Osteocyte (in vitro differentiated cells): Measurements from ENCODE around the gene LMBR1. TPM values are rescaled to one million over a fixed set of nuclear protein-coding genes. Genes with fewer than 3 reads are reported as not detected.

Experiments used
- DNase-seq: peaks from one replicate; pipeline ENCODE4 v3.0.0; 2021; ENCODE audit warnings: mixed read lengths; ENCODE audit not compliant: unreplicated experiment; ENCODE audit errors: extremely low spot score
- H3K27ac Mint-ChIP-seq: one replicate; pipeline ENCODE4 v1.8.0; 2021; ENCODE audit warnings: mild to moderate bottlenecking, mixed read lengths; ENCODE audit not compliant: unreplicated experiment
- H3K27me3 Mint-ChIP-seq: one replicate; pipeline ENCODE4 v1.8.0; 2021; ENCODE audit warnings: mixed read lengths; ENCODE audit not compliant: unreplicated experiment
- H3K36me3 Mint-ChIP-seq: one replicate; pipeline ENCODE4 v1.8.0; 2021; ENCODE audit warnings: mixed read lengths; ENCODE audit not compliant: unreplicated experiment
- H3K4me1 Mint-ChIP-seq: one replicate; pipeline ENCODE4 v1.8.0; 2021; ENCODE audit warnings: mixed read lengths; ENCODE audit not compliant: unreplicated experiment
- H3K4me3 Mint-ChIP-seq: one replicate; pipeline ENCODE4 v1.8.0; 2021; ENCODE audit warnings: mild to moderate bottlenecking, moderate library complexity, mixed read lengths; ENCODE audit not compliant: unreplicated experiment
- H3K9me3 Mint-ChIP-seq: one replicate; pipeline ENCODE4 v1.8.0; 2021; ENCODE audit warnings: mixed read lengths; ENCODE audit not compliant: unreplicated experiment
- total RNA-seq: library from RNA; stranded (reverse); gene quantifications from 2 replicates; pipeline ENCODE4 v1.2.1, GENCODE V29; 2021
- TF ChIP-seq, protein P1 (sequence below): fragments of 200-600 bp; sonication (generic); IDR thresholded peaks from 2 replicates; pipeline ENCODE4 v1.5.0; 2021; ENCODE audit warnings: antibody characterized with exemption, mild to moderate bottlenecking, moderate library complexity

LMBR1 gene
- total RNA-seq, 1 donor from 2014 or later, result 55.8 TPM

DNA sequence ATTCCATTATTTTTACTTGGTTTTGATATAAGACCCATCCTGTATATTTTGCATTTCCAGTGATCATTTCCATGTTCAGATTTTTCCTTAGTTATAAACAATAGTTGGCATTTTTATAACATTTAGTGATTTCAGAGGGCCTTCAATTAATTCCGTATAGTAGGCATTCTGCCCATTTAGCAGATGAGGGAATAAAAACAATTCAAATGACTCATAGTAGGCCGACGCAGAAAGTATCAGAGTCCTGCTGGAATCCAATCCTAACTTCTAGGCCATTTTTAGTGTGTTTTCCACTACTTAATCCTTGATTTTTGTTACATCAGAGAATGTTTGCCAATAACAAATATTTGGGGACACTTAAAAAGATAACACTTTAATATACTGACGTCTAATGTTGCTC is 237.0 kb downstream of the LMBR1 start:
- H3K27ac Mint-ChIP-seq, result no peak overlapping the region
- no peaks in the 10 kb centered on the region for H3K27me3 Mint-ChIP-seq
- H3K4me3 Mint-ChIP-seq, result no peak overlapping the region

DNA sequence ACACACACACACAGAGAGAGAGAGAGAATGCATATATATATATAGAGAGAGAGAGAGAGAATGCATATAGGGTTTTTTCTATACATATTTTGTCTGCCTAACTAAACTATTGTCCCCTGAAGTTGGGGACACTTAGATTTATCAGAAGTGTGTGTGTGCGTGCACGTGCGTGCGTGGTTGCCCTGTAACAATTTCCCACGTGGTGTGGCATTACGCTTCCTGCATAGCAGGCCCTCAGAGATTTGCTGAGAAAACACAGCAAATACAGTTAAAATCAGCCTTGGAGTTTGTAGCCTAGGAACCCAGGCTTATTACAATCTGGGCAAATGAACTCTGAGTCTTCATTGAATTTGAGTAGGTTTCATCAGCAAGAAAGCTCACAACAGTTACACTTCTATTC is 237.7 kb downstream of the LMBR1 start:
- TF ChIP-seq, protein P1, sequence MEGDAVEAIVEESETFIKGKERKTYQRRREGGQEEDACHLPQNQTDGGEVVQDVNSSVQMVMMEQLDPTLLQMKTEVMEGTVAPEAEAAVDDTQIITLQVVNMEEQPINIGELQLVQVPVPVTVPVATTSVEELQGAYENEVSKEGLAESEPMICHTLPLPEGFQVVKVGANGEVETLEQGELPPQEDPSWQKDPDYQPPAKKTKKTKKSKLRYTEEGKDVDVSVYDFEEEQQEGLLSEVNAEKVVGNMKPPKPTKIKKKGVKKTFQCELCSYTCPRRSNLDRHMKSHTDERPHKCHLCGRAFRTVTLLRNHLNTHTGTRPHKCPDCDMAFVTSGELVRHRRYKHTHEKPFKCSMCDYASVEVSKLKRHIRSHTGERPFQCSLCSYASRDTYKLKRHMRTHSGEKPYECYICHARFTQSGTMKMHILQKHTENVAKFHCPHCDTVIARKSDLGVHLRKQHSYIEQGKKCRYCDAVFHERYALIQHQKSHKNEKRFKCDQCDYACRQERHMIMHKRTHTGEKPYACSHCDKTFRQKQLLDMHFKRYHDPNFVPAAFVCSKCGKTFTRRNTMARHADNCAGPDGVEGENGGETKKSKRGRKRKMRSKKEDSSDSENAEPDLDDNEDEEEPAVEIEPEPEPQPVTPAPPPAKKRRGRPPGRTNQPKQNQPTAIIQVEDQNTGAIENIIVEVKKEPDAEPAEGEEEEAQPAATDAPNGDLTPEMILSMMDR, result no peak
- DNase-seq, result no peak
- no peaks in the 10 kb centered on the region for H3K36me3 Mint-ChIP-seq
- H3K27ac Mint-ChIP-seq, result no peak overlapping the region
- no peaks in the 10 kb centered on the region for H3K9me3 Mint-ChIP-seq
- H3K27me3 Mint-ChIP-seq, result no peaks in the 10 kb centered on the region
- no peak overlapping the region for H3K4me3 Mint-ChIP-seq
- peaks cover 3% of the 10 kb centered on the region for H3K4me1 Mint-ChIP-seq

More for the DNA sequence above, 237.0 kb downstream of the LMBR1 start:
- H3K4me1 Mint-ChIP-seq, result peaks cover 3% of the 10 kb centered on the region
- no peak for DNase-seq
- TF ChIP-seq, protein P1, result no peak
- H3K9me3 Mint-ChIP-seq, result no peaks in the 10 kb centered on the region
- H3K36me3 Mint-ChIP-seq, result no peaks in the 10 kb centered on the region

DNA sequence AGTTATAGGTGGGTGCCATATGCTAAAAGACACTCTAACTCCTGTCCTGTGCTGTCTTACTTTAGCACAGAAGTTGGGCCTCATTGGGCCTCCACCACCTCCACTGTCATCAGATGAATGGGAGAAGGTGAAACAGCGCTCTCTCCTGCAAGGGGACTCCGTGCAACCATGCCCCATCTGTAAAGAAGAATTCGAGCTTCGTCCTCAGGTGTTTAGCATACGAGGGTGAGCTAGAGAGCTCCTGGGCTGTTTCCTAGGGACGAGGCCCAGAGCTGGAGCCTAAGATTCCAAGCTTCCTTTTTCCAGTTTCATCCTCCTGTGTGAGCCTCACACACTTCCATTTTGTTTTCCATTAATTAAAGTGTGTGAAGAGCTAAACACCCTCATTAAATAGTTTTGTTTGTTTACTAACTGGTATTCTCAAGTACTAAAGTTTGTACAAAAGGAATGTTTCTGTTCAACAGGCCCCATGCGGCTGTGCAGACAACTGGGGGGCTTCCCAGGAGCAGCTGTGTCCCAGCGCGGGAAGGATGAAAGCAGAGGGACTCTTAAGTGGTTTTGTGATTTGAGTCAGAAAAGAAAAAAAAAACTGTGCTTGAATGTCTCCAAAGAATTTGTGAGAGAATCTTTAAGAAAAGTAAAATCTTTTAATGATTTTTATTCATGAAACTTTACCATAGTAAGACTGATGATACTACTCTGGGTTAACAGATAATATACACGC is 238.3 kb downstream of the LMBR1 start:
- H3K27me3 Mint-ChIP-seq, result no peaks in the 10 kb centered on the region
- TF ChIP-seq, protein P1, result no peak
- no peak for DNase-seq
- H3K36me3 Mint-ChIP-seq, result no peaks in the 10 kb centered on the region
- no peaks in the 10 kb centered on the region for H3K9me3 Mint-ChIP-seq
- no peak overlapping the region for H3K27ac Mint-ChIP-seq
- H3K4me1 Mint-ChIP-seq, result peaks cover 3% of the 10 kb centered on the region
- no peak overlapping the region for H3K4me3 Mint-ChIP-seq

DNA sequence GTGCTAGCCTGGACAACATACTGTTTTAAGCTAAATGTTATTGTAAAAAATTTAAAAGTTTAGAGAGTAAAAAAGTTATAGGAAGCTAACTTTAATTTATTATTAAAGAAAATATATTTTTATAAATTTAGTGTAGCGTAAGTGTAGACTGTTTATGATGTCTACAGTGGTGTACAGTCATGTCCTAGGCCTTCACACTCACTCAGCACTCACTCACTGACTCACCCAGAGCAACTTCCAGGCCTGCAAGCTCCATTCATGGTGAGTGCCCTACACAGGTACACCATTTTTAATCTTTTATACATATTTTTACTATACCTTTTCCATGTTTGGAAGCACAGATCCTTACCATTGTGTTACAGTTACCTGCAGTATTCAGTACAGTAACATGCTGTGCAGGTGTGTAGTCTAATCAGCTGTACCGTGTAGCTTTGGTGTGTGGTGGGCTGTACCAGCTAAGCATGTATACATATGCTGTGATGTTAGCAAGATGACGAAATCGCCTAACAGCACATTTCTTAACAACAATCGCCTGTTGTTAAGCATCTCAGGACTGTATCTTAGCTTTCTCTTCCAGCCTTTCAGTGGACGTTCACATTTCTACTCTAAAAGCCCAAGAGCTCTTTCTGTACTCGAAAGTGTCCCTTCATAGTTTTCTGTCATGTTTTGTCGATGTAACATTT is 240.0 kb downstream of the LMBR1 start:
- no peak overlapping the region for H3K27ac Mint-ChIP-seq
- no peak for DNase-seq
- H3K4me1 Mint-ChIP-seq, result peaks cover 3% of the 10 kb centered on the region
- H3K36me3 Mint-ChIP-seq, result no peaks in the 10 kb centered on the region
- TF ChIP-seq, protein P1, result no peak
- no peak overlapping the region for H3K4me3 Mint-ChIP-seq
- H3K9me3 Mint-ChIP-seq, result no peaks in the 10 kb centered on the region
- H3K27me3 Mint-ChIP-seq, result peaks cover 11% of the 10 kb centered on the region

DNA sequence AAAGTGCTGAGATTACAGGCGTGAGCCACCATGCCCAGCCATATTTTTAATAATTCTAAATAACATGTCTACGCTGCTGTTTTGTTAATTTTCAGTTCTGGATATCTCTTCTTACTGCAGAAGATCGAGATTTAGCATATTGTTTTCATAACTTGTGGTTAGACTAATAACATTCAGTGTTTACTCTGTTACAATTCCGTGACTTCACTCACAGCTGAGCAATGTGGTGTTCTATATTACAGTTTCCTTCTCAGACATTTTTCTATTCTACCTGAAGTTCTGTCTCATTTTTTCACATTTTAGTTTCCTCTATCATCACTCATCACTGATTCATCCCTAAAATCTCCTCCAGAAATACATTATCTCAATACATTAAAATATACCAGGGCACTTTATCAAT is 241.5 kb downstream of the LMBR1 start:
- no peak for DNase-seq
- H3K9me3 Mint-ChIP-seq, result no peaks in the 10 kb centered on the region
- TF ChIP-seq, protein P1, result no peak
- H3K4me3 Mint-ChIP-seq, result no peak overlapping the region
- no peak overlapping the region for H3K27ac Mint-ChIP-seq
- no peaks in the 10 kb centered on the region for H3K36me3 Mint-ChIP-seq
- H3K4me1 Mint-ChIP-seq, result peaks cover 3% of the 10 kb centered on the region
- H3K27me3 Mint-ChIP-seq, result peaks cover 16% of the 10 kb centered on the region
